T-cell (primary cell): Measurements from ENCODE around the gene PTPRT. TPM values are rescaled to one million over a fixed set of nuclear protein-coding genes. Genes with fewer than 3 reads are reported as not detected.

Experiments used
- ATAC-seq, 4 experiments: fragments of 200-7000 bp in 3 of 4; fragments of 150-1000 bp in 1 of 4; cut with Tn5 transposase; replicated peaks in 1 of 4; 1 replicate in 3 of 4; 2 replicates in 1 of 4; pipeline ENCODE4 v1.10.0; 2021; ENCODE audit warnings: moderate library complexity in 3 of 4, mild to moderate bottlenecking in 2 of 4, moderate number of reproducible peaks in 1 of 4
- CTCF ChIA-PET, 2 donors: fragments of 300-600 bp; sonication (Branson Sonifier 250); formaldehyde crosslinking; loops; one replicate each; lab custom pipeline; 2022; ENCODE audit warnings: antibody characterized with exemption in 2 of 2; lab: Charles Lee
- POLR2A ChIA-PET, 2 donors: fragments of 300-600 bp; sonication (Branson Sonifier 250); formaldehyde crosslinking; loops; one replicate each; lab custom pipeline; 2022; ENCODE audit warnings: antibody characterized with exemption in 2 of 2; lab: Charles Lee
- DNase-seq, 35 experiments: peaks; one replicate each; pipeline versions ENCODE4 v3.0.0 to v3.0.0-alpha.2; 2013 to 2023
- H3K27ac ChIP-seq: one replicate; pipeline ENCODE4 v1.5.1; 2013; ENCODE audit warnings: low read length
- H3K27me3 ChIP-seq, 2 experiments: replicated peaks in 1 of 2; 1 replicate in 1 of 2; 2 replicates in 1 of 2; pipeline versions ENCODE4 v1.6.1 to v1.7.0; 2013; ENCODE audit warnings: low read length in 1 of 2, mixed read lengths in 1 of 2; ENCODE audit not compliant: control insufficient read depth in 2 of 2, insufficient read depth in 2 of 2; ENCODE audit errors: extremely low read depth in 1 of 2
- H3K36me3 ChIP-seq, 2 donors: 1 replicate in 1 of 2; 2 replicates in 1 of 2; pipeline versions ENCODE4 v1.6.1 to v1.7.0; 2013; ENCODE audit warnings: low read length in 1 of 2; ENCODE audit not compliant: control insufficient read depth in 2 of 2, insufficient read depth in 1 of 2; ENCODE audit errors: extremely low read depth in 1 of 2
- H3K4me1 ChIP-seq, 2 experiments: 1 replicate in 1 of 2; 2 replicates in 1 of 2; pipeline versions ENCODE4 v1.6.1 to v1.7.0; 2013; ENCODE audit warnings: low read length in 2 of 2, mixed read lengths in 1 of 2; ENCODE audit not compliant: insufficient read depth in 2 of 2, control insufficient read depth in 1 of 2; ENCODE audit errors: extremely low read depth in 1 of 2
- H3K4me3 ChIP-seq, 2 donors: 1 replicate in 1 of 2; 2 replicates in 1 of 2; pipeline versions ENCODE4 v1.5.1 to v1.7.0; 2013; ENCODE audit warnings: mild to moderate bottlenecking in 2 of 2, low read length in 1 of 2, moderate library complexity in 1 of 2; ENCODE audit not compliant: control insufficient read depth in 1 of 2; ENCODE audit errors: extremely low read depth in 1 of 2
- H3K9me3 ChIP-seq: 2 replicates; pipeline ENCODE4 v1.7.0; 2013
- H3K27ac Mint-ChIP-seq, 2 donors: one replicate each; pipeline ENCODE4 v1.8.0; 2020 to 2021; ENCODE audit warnings: mild to moderate bottlenecking in 2 of 2, mixed read lengths in 2 of 2
- H3K27me3 Mint-ChIP-seq, 2 donors: one replicate each; pipeline ENCODE4 v1.8.0; 2021 to 2022; ENCODE audit warnings: mixed read lengths in 2 of 2
- H3K36me3 Mint-ChIP-seq: one replicate; pipeline ENCODE4 v1.8.0; 2021; ENCODE audit warnings: mixed read lengths
- H3K4me1 Mint-ChIP-seq, 3 donors: one replicate each; pipeline ENCODE4 v1.8.0; 2020 to 2022; ENCODE audit warnings: mixed read lengths in 3 of 3, mild to moderate bottlenecking in 1 of 3
- H3K4me3 Mint-ChIP-seq, 3 donors: one replicate each; pipeline ENCODE4 v1.8.0; 2020 to 2022; ENCODE audit warnings: mild to moderate bottlenecking in 3 of 3, mixed read lengths in 3 of 3, moderate library complexity in 3 of 3
- H3K9me3 Mint-ChIP-seq, 3 donors: one replicate each; pipeline ENCODE4 v1.8.0; 2020 to 2022; ENCODE audit warnings: mixed read lengths in 3 of 3
- WGBS: methylation state at CpG from one replicate; pipeline ENCODE4 v1.1.5; 2013; ENCODE audit warnings: missing lambda C conversion rate; ENCODE audit not compliant: insufficient coverage; 5-methylcytosine and 5-hydroxymethylcytosine counted together
- total RNA-seq, 35 experiments: library from RNA in 6 of 35; stranded (reverse) in 6 of 35; fragments of 120-200 nt in 1 of 35; gene quantifications; one replicate each; pipeline versions ENCODE4 v1.2.1 to v1.2.4 and lab custom pipeline; 2013 to 2026

Gene PTPRT
- total RNA-seq, 5 donors from 2014 or later (not counting 1 experiment from before 2014, with no cell fraction given): not detected

DNA sequence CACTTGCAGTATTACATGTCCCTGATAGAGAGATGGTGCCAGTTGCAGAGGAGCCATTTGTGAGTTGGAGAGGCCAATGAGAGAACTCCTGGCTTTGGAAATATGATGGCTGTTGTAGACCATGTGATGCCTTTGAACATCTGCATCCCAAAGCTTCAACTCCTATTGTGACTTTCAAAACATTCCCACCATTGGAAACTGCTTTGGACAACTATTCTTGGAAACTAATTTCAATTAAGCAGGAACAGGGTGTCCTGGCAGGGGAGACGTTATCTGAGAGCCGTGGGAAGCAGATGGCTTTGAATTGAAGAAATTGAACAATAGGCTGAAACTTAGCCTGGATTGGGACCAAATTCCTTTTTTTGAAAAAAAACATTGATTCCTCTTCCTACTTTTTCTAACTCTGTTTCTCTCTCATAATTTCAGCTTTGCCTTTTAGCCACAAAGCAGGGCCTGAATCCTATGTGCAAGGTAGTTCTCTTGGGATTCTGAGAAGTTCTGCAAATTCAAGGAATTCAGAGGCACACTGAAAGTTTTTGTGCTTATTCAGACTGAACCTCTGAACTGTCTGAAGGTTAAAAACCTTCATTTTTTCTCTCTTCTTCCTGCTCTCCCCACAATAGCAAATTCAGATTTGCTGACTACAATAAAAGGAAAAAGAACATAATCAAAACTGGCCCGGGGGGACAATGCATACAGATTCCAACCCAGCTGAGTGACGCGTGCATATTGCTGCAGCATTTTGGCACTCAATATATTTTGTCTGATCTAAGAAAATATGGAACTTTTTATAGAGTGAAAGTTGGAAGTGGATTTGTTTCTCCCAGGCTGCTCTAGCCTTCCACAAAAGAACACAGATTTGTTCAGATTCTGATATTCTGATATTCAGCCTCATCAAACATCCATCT lies 851.2 kb downstream of the PTPRT start:
- ChIA-PET POLR2A (no interaction called here), CTCF (no interaction called here)
- no peaks in the 10 kb centered on the region for H3K4me1 ChIP-seq
- H3K4me1 Mint-ChIP-seq: no peaks in the 10 kb centered on the region
- no peak overlapping the region for H3K4me3 Mint-ChIP-seq
- no peak overlapping the region for H3K27ac ChIP-seq
- H3K9me3 Mint-ChIP-seq: peaks cover 0 to 28% (median 11%) of the 10 kb centered on the region in 3 donors
- no peak overlapping the region for H3K4me3 ChIP-seq
- ATAC-seq (no peak), DNase-seq (no peak)
- no CpG with 5 or more reads among the region's 5 CpGs for WGBS
- no peaks in the 10 kb centered on the region for H3K36me3 ChIP-seq
- H3K27me3 Mint-ChIP-seq: peaks cover 0 to 4% of the 10 kb centered on the region in 2 donors
- H3K27ac Mint-ChIP-seq: no peak overlapping the region
- no peaks in the 10 kb centered on the region for H3K36me3 Mint-ChIP-seq
- no peaks in the 10 kb centered on the region for H3K9me3 ChIP-seq
- H3K27me3 ChIP-seq: no peaks in the 10 kb centered on the region

DNA sequence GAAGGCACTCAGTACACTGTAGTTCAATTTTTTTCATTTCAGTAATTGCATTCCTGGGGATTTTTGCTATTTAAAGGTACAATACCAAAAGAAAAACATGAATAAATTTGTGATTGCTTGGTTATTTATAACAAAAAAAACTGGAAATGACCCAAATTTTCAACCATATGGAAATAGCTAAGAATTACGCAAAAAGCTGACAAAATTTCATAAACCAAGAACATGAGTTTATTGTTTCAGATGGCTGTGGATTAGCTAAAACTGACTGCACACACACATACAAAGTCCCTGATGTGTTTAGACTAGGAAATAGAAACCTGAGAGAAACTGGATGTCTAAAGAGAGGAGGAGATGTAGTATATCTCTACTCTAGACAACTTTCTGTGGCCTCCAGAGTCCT lies 853.1 kb downstream of the PTPRT start:
- no peaks in the 10 kb centered on the region for H3K27me3 Mint-ChIP-seq
- no peaks in the 10 kb centered on the region for H3K4me1 ChIP-seq
- H3K27me3 ChIP-seq: no peaks in the 10 kb centered on the region
- H3K27ac Mint-ChIP-seq: no peak overlapping the region
- H3K36me3 Mint-ChIP-seq: no peaks in the 10 kb centered on the region
- H3K9me3 ChIP-seq: no peaks in the 10 kb centered on the region
- ChIA-PET CTCF (no interaction called here), POLR2A (no interaction called here)
- no peak overlapping the region for H3K4me3 ChIP-seq
- DNase-seq: no peak
- H3K4me1 Mint-ChIP-seq: no peaks in the 10 kb centered on the region
- ATAC-seq: no peak
- no peaks in the 10 kb centered on the region for H3K36me3 ChIP-seq
- H3K27ac ChIP-seq: no peak overlapping the region
- no peak overlapping the region for H3K4me3 Mint-ChIP-seq
- WGBS: no CpG with 5 or more reads among the region's 1 CpG
- H3K9me3 Mint-ChIP-seq: peaks cover 0 to 16% (median 5%) of the 10 kb centered on the region in 3 donors

- WGBS: no CpG with 5 or more reads among the region's 2 CpGs
- Histone ChIP-seq H3K36me3 (no peaks in the 10 kb centered on the region), H3K4me1 (no peaks in the 10 kb centered on the region), H3K27me3 (no peaks in the 10 kb centered on the region), H3K4me3 (no peak overlapping the region), H3K27ac (no peak overlapping the region), H3K9me3 (no peaks in the 10 kb centered on the region)
- H3K9me3 Mint-ChIP-seq: peaks cover 0 to 18% (median 10%) of the 10 kb centered on the region in 3 donors
- no peak for ATAC-seq
- no peak overlapping the region for H3K27ac Mint-ChIP-seq
- no peaks in the 10 kb centered on the region for H3K4me1 Mint-ChIP-seq
- H3K4me3 Mint-ChIP-seq: no peak overlapping the region
- POLR2A ChIA-PET: interaction anchor here in 1 of 2 donors (0.6 kb wide), 1 partner anchor 40 kb away, joined by 3 read pairs; no protein-coding TSS in a partner anchor
- CTCF ChIA-PET: no interaction called here
- H3K27me3 Mint-ChIP-seq: no peaks in the 10 kb centered on the region
- DNase-seq: no peak
- H3K36me3 Mint-ChIP-seq: no peaks in the 10 kb centered on the region
Measured at GRCh38 chr20:42319252-42320013, 870.3 kb downstream of the PTPRT start.

GRCh38 chr20:42313704-42314103 lies 876.0 kb downstream of the PTPRT start:
- Histone ChIP-seq H3K27me3 (no peaks in the 10 kb centered on the region), H3K4me1 (no peaks in the 10 kb centered on the region), H3K9me3 (no peaks in the 10 kb centered on the region), H3K36me3 (no peaks in the 10 kb centered on the region), H3K27ac (no peak overlapping the region), H3K4me3 (no peak overlapping the region)
- no peaks in the 10 kb centered on the region for H3K36me3 Mint-ChIP-seq
- H3K4me1 Mint-ChIP-seq: no peaks in the 10 kb centered on the region
- no peaks in the 10 kb centered on the region for H3K27me3 Mint-ChIP-seq
- WGBS: no CpG with 5 or more reads among the region's 3 CpGs
- ChIA-PET CTCF (no interaction called here), POLR2A (no interaction called here)
- DNase-seq (no peak), ATAC-seq (no peak)
- no peak overlapping the region for H3K4me3 Mint-ChIP-seq
- no peak overlapping the region for H3K27ac Mint-ChIP-seq
- peaks cover 2 to 18% (median 11%) of the 10 kb centered on the region in 3 donors for H3K9me3 Mint-ChIP-seq

DNA sequence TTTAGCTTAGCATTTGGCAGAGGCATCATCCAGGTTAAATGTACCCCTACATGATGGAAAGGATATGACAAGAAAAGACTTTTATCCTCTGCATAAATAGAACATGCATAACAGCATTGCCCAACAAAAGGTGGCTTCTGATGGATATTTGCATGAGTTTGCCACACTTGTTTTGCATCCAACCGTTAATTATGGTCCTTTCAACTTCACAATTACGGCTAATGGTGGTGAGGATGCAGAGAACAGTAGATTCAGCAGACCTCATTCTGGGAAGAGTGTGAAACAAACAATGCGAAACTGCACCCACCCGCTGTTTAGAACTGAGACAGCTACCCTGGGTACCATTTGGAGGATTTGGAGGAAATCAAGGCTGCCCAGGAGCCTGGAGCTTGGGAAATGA lies 880.7 kb downstream of the PTPRT start:
- Mint-ChIP-seq H3K27me3 (no peaks in the 10 kb centered on the region), H3K9me3 (peaks cover 0 to 18% (median 6%) of the 10 kb centered on the region in 3 donors), H3K4me1 (no peaks in the 10 kb centered on the region), H3K4me3 (no peak overlapping the region), H3K36me3 (no peaks in the 10 kb centered on the region), H3K27ac (no peak overlapping the region)
- Histone ChIP-seq H3K27ac (no peak overlapping the region), H3K9me3 (no peaks in the 10 kb centered on the region), H3K27me3 (no peaks in the 10 kb centered on the region), H3K4me3 (no peak overlapping the region), H3K4me1 (no peaks in the 10 kb centered on the region), H3K36me3 (no peaks in the 10 kb centered on the region)
- POLR2A ChIA-PET: no interaction called here
- 63% methylated on average over 2 of the region's 4 CpGs for WGBS
- CTCF ChIA-PET: no interaction called here
- ATAC-seq (no peak), DNase-seq (no peak)

DNA sequence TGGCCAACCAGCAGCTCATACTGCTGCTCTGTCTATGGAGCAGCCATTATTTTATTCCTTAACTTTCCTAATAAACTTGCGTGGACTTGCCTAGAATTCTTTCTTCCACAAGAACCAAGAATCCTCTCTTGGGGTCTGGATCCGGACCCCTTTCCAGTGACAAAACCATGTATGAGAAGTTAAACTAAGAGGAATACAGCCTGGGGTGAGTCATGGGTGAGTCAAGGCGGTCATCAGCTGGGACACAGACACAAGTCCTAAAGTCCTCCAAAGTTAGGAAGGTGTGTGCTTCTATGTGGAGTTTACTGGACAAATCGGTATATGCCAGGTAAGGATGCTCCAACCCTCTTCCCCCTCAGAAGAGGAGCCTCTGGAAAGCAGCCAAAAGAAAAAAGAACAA lies 881.5 kb downstream of the PTPRT start:
- no CpG with 5 or more reads among the region's 4 CpGs for WGBS
- H3K36me3 ChIP-seq: no peaks in the 10 kb centered on the region
- ATAC-seq (no peak), DNase-seq (no peak)
- H3K4me3 ChIP-seq: no peak overlapping the region
- no peaks in the 10 kb centered on the region for H3K9me3 ChIP-seq
- no peaks in the 10 kb centered on the region for H3K36me3 Mint-ChIP-seq
- no peaks in the 10 kb centered on the region for H3K4me1 Mint-ChIP-seq
- H3K9me3 Mint-ChIP-seq: peaks cover 0 to 18% (median 6%) of the 10 kb centered on the region in 3 donors
- H3K4me3 Mint-ChIP-seq: no peak overlapping the region
- H3K4me1 ChIP-seq: no peaks in the 10 kb centered on the region
- POLR2A ChIA-PET: no interaction called here
- no peaks in the 10 kb centered on the region for H3K27me3 ChIP-seq
- H3K27me3 Mint-ChIP-seq: no peaks in the 10 kb centered on the region
- no peak overlapping the region for H3K27ac Mint-ChIP-seq
- CTCF ChIA-PET: no interaction called here
- no peak overlapping the region for H3K27ac ChIP-seq
